Activated CD4-positive, alpha-beta T cell treated with anti-CD3 and anti-CD28 coated beads for 36 hours (primary cell): ENCODE results near the gene PPP1R13B. TPM values are rescaled to one million over a fixed set of nuclear protein-coding genes. Genes with fewer than 3 reads are reported as not detected.
A peak's percentile ranks its signal among the peaks of the same experiment; 100 is the strongest.
"Not testable (repeated sequence)": the region's sequence is repeated elsewhere in the genome, so short reads cannot be mapped to it uniquely, and the experiment has no call there.

Source experiments
- ATAC-seq: fragments of 200-7000 bp; cut with Tn5 transposase; one replicate; pipeline ENCODE4 v1.10.0; 2021; ENCODE audit warnings: mild to moderate bottlenecking, moderate library complexity
- CTCF ChIA-PET: fragments of 350-600 bp; sonication (Branson Sonifier 250); formaldehyde crosslinking; loops from one replicate; lab custom pipeline; 2021; ENCODE audit warnings: antibody characterized with exemption; lab: Charles Lee
- POLR2A ChIA-PET: fragments of 350-600 bp; sonication (Branson Sonifier 250); formaldehyde crosslinking; loops from one replicate; lab custom pipeline; 2021; ENCODE audit warnings: antibody characterized with exemption, inconsistent platforms; lab: Charles Lee
- DNase-seq: peaks from one replicate; pipeline ENCODE4 v3.0.0-alpha.2; 2020
- H3K27ac Mint-ChIP-seq: one replicate; pipeline ENCODE4 v1.8.0; 2021; ENCODE audit warnings: mixed read lengths
- H3K27me3 Mint-ChIP-seq: one replicate; pipeline ENCODE4 v1.8.0; 2021; ENCODE audit warnings: mixed read lengths
- H3K36me3 Mint-ChIP-seq: one replicate; pipeline ENCODE4 v1.8.0; 2021; ENCODE audit warnings: low read depth, mixed read lengths
- H3K4me1 Mint-ChIP-seq: one replicate; pipeline ENCODE4 v1.8.0; 2021; ENCODE audit warnings: mixed read lengths
- H3K4me3 Mint-ChIP-seq: one replicate; pipeline ENCODE4 v1.8.0; 2021; ENCODE audit warnings: mild to moderate bottlenecking, moderate library complexity, mixed read lengths
- H3K9me3 Mint-ChIP-seq: one replicate; pipeline ENCODE4 v1.8.0; 2021; ENCODE audit warnings: low read depth, mixed read lengths
- intact Hi-C, 2 experiments: fragments of 100-400 bp; cut with DNase I in 1 of 2; cut with micrococcal nuclease in 1 of 2; formaldehyde crosslinking; loops; one replicate each; pipeline versions ENCODE4 v1.14.2 to v1.15.1; 2022 to 2024; cut with DNase I, micrococcal nuclease
- total RNA-seq, 2 experiments: library from RNA; stranded (reverse); gene quantifications; one replicate each; pipeline ENCODE4 v1.2.3, GENCODE V29; 2021

PPP1R13B gene
- total RNA-seq, 2 experiments from 2014 or later = 9.3 to 10.3 TPM

GRCh38 chr14:103841265-103841664 lies 6.1 kb downstream of the PPP1R13B start:
- not testable (repeated sequence) for H3K4me3 Mint-ChIP-seq
- intact Hi-C loops = loop anchor here in 1 of 2 experiments (10.0 kb wide), 1 partner anchor 1184 kb away; the partner anchor contains the start of gene CDCA4

GRCh38 chr14:103840014-103840413 lies 7.4 kb downstream of the PPP1R13B start:
- Mint-ChIP-seq H3K9me3 (no peaks in the 10 kb centered on the region), H3K36me3 (no peaks in the 10 kb centered on the region), H3K4me1 (peaks cover 6% of the 10 kb centered on the region), H3K27ac (no peak overlapping the region), H3K27me3 (no peaks in the 10 kb centered on the region), H3K4me3 (no peak overlapping the region)
- ChIA-PET POLR2A (no interaction called here), CTCF (interaction anchor here (0.9 kb wide), 1 partner anchor 62 kb away, joined by 3 read pairs; no protein-coding TSS in a partner anchor)
- intact Hi-C loops = loop anchor here in 1 of 2 experiments (10.0 kb wide), 1 partner anchor 1185 kb away; the partner anchor contains the start of gene CDCA4
- DNase-seq = no peak
- ATAC-seq = no peak

More at GRCh38 chr14:103841265-103841664, 6.1 kb downstream of the PPP1R13B start:
- ATAC-seq, H3K27me3 Mint-ChIP-seq, H3K9me3 Mint-ChIP-seq, H3K36me3 Mint-ChIP-seq, H3K27ac Mint-ChIP-seq, DNase-seq: not testable (repeated sequence)
- ChIA-PET CTCF (interaction anchor here (0.9 to 2.7 kb wide), 2 partner anchors 12 to 60 kb away, joined by 3 to 15 read pairs; no protein-coding TSS in a partner anchor), POLR2A (interaction anchor here (0.7 kb wide), 1 partner anchor 23 kb away, joined by 3 read pairs; no protein-coding TSS in a partner anchor)
- H3K4me1 Mint-ChIP-seq = peaks cover 18% of the 10 kb centered on the region

GRCh38 chr14:103839579-103839978 lies 7.8 kb downstream of the PPP1R13B start:
- no peak for DNase-seq
- Mint-ChIP-seq H3K4me3 (no peak overlapping the region), H3K9me3 (no peaks in the 10 kb centered on the region), H3K36me3 (no peaks in the 10 kb centered on the region), H3K27ac (no peak overlapping the region), H3K27me3 (no peaks in the 10 kb centered on the region), H3K4me1 (peaks cover 6% of the 10 kb centered on the region)
- ATAC-seq = peak; percentile 57
- ChIA-PET POLR2A (no interaction called here), CTCF (interaction anchor here (0.8 to 1.3 kb wide), 3 partner anchors 11 to 62 kb away, joined by 3 to 5 read pairs (median 4); no protein-coding TSS in a partner anchor)
- intact Hi-C loops = no loop called here

- Mint-ChIP-seq H3K9me3 (no peaks in the 10 kb centered on the region), H3K4me1 (peaks cover 6% of the 10 kb centered on the region), H3K27ac (no peak overlapping the region), H3K4me3 (no peak overlapping the region), H3K36me3 (no peaks in the 10 kb centered on the region), H3K27me3 (no peaks in the 10 kb centered on the region)
- DNase-seq = no peak
- ChIA-PET POLR2A (no interaction called here), CTCF (interaction anchor here (1.3 kb wide), 1 partner anchor 30 kb away, joined by 5 read pairs; no protein-coding TSS in a partner anchor)
- intact Hi-C loops = no loop called here
- ATAC-seq = no peak
Observed at GRCh38 chr14:103838117-103838516, 9.3 kb downstream of the PPP1R13B start.

DNA sequence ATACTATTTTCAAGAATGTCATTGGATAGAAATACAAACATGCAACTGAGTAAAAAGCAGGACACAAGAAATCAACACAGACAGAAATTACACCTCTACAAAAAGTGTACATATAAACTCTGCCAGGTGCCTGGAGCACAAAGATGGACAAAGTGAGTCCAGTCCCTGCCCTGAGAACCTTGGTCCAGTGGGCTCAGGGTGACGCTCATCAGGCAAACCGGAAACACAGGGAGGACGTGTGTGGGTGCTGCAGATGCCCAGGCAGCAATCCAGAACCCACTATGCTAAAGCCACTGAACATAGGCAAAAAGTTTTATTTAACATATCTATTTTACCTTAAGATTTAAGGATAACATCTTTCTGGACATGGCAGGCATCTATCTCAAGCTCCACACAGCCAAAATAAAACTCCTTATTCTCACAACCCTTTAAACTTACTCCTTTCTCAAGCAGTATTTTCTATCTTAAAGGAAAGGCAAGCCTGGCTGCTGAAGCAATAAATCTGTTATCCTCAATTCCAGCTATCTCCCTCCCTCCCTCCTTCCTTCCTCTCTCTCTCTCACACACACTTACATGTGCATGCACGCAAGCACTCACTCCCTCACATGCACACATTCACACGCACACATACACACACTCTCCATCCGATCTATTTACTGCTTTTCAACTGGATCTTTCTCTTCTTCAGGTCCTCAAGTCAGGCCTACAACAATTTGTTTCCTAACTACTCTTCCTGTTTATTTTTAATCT lies 10.2 kb downstream of the PPP1R13B start:
- Mint-ChIP-seq H3K27me3 (no peaks in the 10 kb centered on the region), H3K36me3 (no peaks in the 10 kb centered on the region), H3K27ac (no peak overlapping the region), H3K9me3 (no peaks in the 10 kb centered on the region), H3K4me1 (peaks cover 6% of the 10 kb centered on the region), H3K4me3 (no peak overlapping the region)
- intact Hi-C loops = no loop called here
- no peak for ATAC-seq
- POLR2A ChIA-PET = no interaction called here
- no peak for DNase-seq
- CTCF ChIA-PET = interaction anchor here (0.8 kb wide), 1 partner anchor 31 kb away, joined by 3 read pairs; no protein-coding TSS in a partner anchor

DNA sequence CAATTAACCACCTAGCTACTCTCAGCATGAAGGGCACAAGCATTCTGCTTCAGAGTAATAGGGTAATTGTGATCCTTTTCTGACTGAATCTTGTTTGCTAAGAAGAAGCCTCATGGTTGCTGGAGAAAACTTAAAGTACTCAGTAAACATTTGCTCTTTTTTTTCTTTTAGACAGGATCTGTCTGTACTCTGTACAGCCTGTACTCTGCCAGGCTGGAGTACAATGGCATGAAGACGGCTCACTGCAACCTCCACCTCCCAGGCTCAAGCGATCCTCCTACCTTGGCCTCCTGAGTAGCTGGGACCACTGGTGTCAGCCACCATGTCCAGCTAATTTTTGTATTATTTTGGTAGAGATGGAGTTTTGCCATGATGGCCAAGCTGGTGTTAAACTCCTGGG lies 12.4 kb downstream of the PPP1R13B start:
- H3K9me3 Mint-ChIP-seq = no peaks in the 10 kb centered on the region
- H3K36me3 Mint-ChIP-seq = no peaks in the 10 kb centered on the region
- no peak for DNase-seq
- ChIA-PET POLR2A (interaction anchor here (0.6 kb wide), 1 partner anchor 56 kb away, joined by 4 read pairs; no protein-coding TSS in a partner anchor), CTCF (interaction anchor here (0.7 kb wide), 1 partner anchor 27 kb away, joined by 3 read pairs; no protein-coding TSS in a partner anchor)
- no peak overlapping the region for H3K4me3 Mint-ChIP-seq
- intact Hi-C loops = no loop called here
- no peaks in the 10 kb centered on the region for H3K27me3 Mint-ChIP-seq
- ATAC-seq = no peak
- H3K4me1 Mint-ChIP-seq = peaks cover 6% of the 10 kb centered on the region
- H3K27ac Mint-ChIP-seq = no peak overlapping the region

GRCh38 chr14:103833711-103834110 lies 13.7 kb downstream of the PPP1R13B start:
- no peaks in the 10 kb centered on the region for H3K27me3 Mint-ChIP-seq

GRCh38 chr14:103832046-103832445 lies 15.3 kb downstream of the PPP1R13B start:
- no peaks in the 10 kb centered on the region for H3K36me3 Mint-ChIP-seq
- H3K27ac Mint-ChIP-seq = no peak overlapping the region
- ChIA-PET POLR2A (no interaction called here), CTCF (interaction anchor here (0.7 to 1.3 kb wide), 2 partner anchors 10 to 88 kb away, joined by 3 read pairs; no protein-coding TSS in a partner anchor)
- ATAC-seq = peak; percentile 49
- no peaks in the 10 kb centered on the region for H3K9me3 Mint-ChIP-seq
- peaks cover 9% of the 10 kb centered on the region for H3K4me1 Mint-ChIP-seq
- H3K4me3 Mint-ChIP-seq = no peak overlapping the region
- intact Hi-C loops = no loop called here
- no peaks in the 10 kb centered on the region for H3K27me3 Mint-ChIP-seq
- no peak for DNase-seq

More at GRCh38 chr14:103833711-103834110, 13.7 kb downstream of the PPP1R13B start:
- ChIA-PET POLR2A (no interaction called here), CTCF (no interaction called here)
- H3K4me1 Mint-ChIP-seq = peaks cover 2% of the 10 kb centered on the region
- ATAC-seq (no peak), DNase-seq (no peak)
- H3K9me3 Mint-ChIP-seq = no peaks in the 10 kb centered on the region
- intact Hi-C loops = no loop called here
- H3K36me3 Mint-ChIP-seq = no peaks in the 10 kb centered on the region
- no peak overlapping the region for H3K27ac Mint-ChIP-seq
- no peak overlapping the region for H3K4me3 Mint-ChIP-seq

DNA sequence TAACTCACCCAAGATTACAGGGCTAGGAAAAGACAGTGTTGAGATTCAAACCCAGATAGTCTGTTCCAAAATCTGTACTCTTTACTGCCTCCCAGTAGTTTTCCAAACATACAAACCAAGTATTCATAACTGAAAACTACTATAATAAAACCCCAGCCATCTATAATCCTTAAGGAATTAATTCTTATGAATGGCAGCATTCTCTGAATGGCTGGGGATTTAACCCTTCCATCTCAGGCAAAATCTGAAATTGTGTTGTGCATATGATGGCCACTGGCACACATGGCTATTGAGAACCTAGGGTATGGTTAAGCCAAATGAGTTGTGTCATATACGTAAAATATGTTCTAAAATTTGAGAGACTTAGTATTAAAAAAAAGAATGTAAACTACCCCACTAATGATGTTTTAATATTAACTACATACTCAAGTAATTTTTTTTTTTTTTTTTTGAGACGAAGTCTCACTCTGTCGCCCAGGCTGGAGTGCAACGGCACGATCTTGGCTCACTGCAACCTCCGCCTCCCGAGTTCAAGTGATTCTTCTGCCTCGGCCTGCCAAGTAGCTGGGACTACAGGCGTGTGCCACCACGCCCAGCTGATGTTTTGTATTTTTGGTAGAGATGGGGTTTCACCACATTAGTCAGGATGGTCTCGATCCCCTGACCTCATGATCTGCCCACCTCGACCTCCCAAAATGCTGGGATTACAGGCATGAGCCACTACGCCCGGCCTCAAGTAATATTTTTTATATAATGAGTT lies 16.7 kb downstream of the PPP1R13B start:
- Mint-ChIP-seq H3K9me3 (no peaks in the 10 kb centered on the region), H3K36me3 (no peaks in the 10 kb centered on the region), H3K4me1 (peaks cover 9% of the 10 kb centered on the region), H3K27me3 (no peaks in the 10 kb centered on the region), H3K4me3 (no peak overlapping the region), H3K27ac (no peak overlapping the region)
- ChIA-PET CTCF (no interaction called here), POLR2A (no interaction called here)
- no peak for DNase-seq
- intact Hi-C loops = no loop called here
- ATAC-seq = no peak

GRCh38 chr14:103828315-103828967 lies 18.9 kb downstream of the PPP1R13B start:
- Mint-ChIP-seq H3K27me3 (no peaks in the 10 kb centered on the region), H3K4me3 (no peak overlapping the region), H3K27ac (no peak overlapping the region), H3K9me3 (no peaks in the 10 kb centered on the region), H3K36me3 (no peaks in the 10 kb centered on the region), H3K4me1 (peaks cover 9% of the 10 kb centered on the region)
- CTCF ChIA-PET = interaction anchor here (0.7 to 1.0 kb wide), 2 partner anchors 11 to 73 kb away, joined by 4 to 5 read pairs; no protein-coding TSS in a partner anchor
- DNase-seq (peak; percentile 61), ATAC-seq (peak; percentile 47)
- POLR2A ChIA-PET = no interaction called here
- intact Hi-C loops = no loop called here
